AG10803 (cell line): Measurements from ENCODE around the gene RAB27A.

Source experiments
- DNase-seq: peaks from one replicate; pipeline ENCODE4 v3.0.0; 2010; ENCODE audit warnings: low read depth
- H3K4me3 ChIP-seq: 2 replicates; pipeline ENCODE4 v1.5.1; 2011; ENCODE audit warnings: mild to moderate bottlenecking, low read length, control low read depth
- TF ChIP-seq, protein P1 (sequence below): conservative IDR thresholded peaks from 2 replicates; pipeline ENCODE4 v1.5.1; 2011; ENCODE audit warnings: mild to moderate bottlenecking, low read length, control low read depth, inconsistent platforms

RAB27A gene

GRCh38 chr15:55231455-55231854 is 58.2 kb downstream of the RAB27A start:
- no peak for DNase-seq
- H3K4me3 ChIP-seq, result no peak overlapping the region
- TF ChIP-seq, protein P1, sequence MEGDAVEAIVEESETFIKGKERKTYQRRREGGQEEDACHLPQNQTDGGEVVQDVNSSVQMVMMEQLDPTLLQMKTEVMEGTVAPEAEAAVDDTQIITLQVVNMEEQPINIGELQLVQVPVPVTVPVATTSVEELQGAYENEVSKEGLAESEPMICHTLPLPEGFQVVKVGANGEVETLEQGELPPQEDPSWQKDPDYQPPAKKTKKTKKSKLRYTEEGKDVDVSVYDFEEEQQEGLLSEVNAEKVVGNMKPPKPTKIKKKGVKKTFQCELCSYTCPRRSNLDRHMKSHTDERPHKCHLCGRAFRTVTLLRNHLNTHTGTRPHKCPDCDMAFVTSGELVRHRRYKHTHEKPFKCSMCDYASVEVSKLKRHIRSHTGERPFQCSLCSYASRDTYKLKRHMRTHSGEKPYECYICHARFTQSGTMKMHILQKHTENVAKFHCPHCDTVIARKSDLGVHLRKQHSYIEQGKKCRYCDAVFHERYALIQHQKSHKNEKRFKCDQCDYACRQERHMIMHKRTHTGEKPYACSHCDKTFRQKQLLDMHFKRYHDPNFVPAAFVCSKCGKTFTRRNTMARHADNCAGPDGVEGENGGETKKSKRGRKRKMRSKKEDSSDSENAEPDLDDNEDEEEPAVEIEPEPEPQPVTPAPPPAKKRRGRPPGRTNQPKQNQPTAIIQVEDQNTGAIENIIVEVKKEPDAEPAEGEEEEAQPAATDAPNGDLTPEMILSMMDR, result no peak

DNA sequence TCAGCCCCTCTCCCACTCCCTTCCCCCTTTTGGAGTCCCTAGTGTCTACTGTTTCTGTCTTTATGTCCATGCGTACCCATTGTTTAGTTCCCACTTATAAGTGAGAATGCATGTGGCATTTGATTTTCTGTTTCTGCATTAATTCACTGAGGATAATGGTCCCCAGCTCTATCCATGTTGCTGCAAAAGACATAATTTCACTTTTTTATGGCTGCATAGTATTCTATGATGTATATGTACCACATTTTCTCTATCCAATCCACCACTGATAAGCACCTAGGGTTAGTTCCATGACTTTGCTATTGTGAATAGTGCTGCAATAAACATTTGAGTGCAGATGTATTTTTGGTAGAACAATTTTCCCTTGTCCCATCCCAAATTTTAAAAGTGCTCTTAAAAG is 58.7 kb downstream of the RAB27A start:
- TF ChIP-seq, protein P1, result no peak
- H3K4me3 ChIP-seq, result no peak overlapping the region
- no peak for DNase-seq

DNA sequence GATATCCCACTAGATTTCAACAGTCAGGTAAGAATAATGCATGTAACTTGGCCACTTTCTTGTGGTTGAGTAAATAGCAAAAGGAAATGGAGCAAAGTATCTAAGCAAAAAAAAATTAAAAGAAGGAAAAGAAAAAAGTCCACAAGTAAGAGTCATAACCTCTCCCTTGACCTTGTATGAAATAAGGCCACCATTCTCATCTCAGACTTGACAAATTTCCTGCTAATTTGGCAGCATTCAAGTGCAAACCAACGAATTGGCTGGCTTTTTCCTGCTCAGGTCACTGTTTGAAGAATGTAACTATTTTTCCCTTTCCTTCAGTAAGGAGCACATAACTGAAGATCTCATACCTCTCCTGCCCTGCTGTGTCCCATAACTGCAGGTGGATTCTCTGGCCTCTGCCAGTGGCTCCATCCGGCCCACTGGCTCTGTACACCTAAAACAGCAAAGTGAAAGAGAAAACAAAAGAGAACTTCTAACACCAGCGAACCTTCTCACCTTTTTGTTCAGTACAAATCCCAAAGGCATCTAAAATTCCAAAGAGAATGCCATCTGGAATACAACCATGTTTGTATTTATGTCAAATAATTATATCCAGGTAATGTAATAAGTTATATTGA is 59.5 kb downstream of the RAB27A start:
- H3K4me3 ChIP-seq, result no peak overlapping the region
- TF ChIP-seq, protein P1, result no peak
- peak; percentile 34 for DNase-seq

DNA sequence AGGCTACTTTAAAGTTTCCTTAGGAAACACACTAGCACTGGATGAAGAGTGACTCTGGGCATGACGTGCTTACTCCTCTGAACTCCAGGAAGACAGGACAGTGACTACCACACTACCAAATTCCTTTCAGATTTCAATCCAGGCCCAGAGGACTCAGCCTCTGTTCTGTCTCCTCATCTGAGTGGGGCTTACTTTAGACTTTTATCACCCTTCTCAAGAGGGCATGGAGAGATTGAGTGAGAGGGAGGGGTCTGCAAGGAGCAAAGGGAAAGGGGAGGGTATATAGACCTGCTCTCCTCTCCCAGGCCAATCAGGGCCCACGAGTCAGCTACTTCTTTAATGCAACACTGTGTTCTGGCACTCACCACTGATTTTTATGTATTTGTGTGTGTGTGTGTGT is 63.5 kb downstream of the RAB27A start:
- H3K4me3 ChIP-seq, result no peak overlapping the region
- TF ChIP-seq, protein P1, result no peak
- no peak for DNase-seq

DNA sequence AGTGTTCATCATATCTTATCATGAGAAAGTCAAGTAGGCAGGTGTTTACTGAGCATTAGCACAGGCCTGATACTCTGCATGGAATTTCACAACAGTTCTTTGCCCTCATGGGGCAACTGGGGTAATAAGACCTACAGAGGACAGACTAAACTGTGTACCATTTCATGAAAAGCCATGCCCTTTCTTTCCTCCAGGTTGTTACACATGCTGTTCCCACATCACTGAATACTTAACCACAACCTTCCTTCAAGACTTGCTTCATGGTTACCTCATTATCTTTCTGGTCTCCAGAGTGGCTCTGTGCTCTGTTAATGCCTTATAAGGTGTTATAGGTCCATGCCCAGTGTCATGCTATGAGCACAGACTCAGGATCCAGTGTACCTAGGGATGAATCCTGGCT is 64.7 kb downstream of the RAB27A start:
- no peak overlapping the region for H3K4me3 ChIP-seq

GRCh38 chr15:55222588-55222987 is 67.0 kb downstream of the RAB27A start:
- no peak for DNase-seq
- TF ChIP-seq, protein P1, result no peak
- no peak overlapping the region for H3K4me3 ChIP-seq

More for the DNA sequence above, 64.7 kb downstream of the RAB27A start:
- TF ChIP-seq, protein P1, result no peak
- no peak for DNase-seq
